GM20431 (cell line): ENCODE data around the gene LTBP4.

ENCODE experiments used
- in situ Hi-C: fragments of 300-500 bp; cut with MseI, MboI; formaldehyde crosslinking; loops from one replicate; pipeline ENCODE4 v1.15.0; 2020; ENCODE audit warnings: low sequenced_read_pairs; ENCODE audit not compliant: unreplicated experiment

Gene LTBP4

DNA sequence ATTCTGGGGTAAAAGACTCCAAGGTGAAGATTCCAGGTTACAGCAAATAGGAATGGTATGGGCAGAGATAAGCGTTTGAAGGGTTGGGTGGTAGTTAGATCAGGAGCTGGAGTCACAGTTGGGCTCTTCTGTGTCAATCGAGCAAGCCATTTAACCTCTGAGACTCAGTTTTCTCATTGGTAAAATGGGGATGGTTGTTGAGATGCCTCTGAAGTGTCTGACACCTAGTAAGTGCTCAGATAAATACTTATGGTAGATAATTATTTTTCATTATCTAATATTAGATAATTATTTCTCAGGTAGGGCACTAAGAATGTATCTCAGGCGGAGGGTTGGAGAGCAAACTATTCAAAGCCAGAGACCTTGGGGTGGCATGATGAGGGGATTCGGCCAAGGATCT lies 7.8 kb downstream of the LTBP4 start:
- in situ Hi-C loops, result no loop called here

DNA sequence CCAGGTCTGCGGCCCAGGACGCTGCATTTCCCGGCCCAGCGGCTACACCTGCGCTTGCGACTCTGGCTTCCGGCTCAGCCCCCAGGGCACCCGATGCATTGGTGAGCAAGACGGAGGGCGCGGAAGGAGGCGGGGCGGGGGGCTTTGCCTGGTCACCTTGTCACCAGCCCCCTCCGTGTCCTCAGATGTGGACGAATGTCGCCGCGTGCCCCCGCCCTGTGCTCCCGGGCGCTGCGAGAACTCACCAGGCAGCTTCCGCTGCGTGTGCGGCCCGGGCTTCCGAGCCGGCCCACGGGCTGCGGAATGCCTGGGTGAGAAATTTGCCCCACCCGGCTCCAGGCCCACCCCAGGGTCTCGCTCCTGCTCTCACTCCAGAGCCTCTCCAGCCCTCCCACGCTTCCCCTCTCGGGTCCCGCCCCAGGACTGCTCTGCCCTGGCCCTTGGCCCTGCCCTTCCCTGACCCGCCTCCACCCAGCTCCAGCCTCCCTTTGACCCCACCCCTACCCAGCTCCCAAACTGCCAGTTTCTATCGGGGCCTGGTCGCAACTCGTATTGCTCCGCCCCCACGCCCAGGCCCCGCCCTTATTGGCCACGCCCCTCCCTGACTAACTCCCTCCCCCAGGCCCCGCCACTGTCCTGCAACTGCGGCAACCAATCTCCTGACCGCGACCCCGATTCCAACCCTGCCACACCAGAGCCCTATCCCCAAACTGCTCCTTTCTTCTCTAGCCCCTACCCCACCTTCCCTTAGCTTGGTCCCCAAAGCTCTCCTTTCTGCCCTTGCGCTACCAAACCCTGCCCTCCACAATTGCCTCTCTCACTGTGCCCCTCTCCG lies 8.6 kb downstream of the LTBP4 start:
- in situ Hi-C loops, result no loop called here

DNA sequence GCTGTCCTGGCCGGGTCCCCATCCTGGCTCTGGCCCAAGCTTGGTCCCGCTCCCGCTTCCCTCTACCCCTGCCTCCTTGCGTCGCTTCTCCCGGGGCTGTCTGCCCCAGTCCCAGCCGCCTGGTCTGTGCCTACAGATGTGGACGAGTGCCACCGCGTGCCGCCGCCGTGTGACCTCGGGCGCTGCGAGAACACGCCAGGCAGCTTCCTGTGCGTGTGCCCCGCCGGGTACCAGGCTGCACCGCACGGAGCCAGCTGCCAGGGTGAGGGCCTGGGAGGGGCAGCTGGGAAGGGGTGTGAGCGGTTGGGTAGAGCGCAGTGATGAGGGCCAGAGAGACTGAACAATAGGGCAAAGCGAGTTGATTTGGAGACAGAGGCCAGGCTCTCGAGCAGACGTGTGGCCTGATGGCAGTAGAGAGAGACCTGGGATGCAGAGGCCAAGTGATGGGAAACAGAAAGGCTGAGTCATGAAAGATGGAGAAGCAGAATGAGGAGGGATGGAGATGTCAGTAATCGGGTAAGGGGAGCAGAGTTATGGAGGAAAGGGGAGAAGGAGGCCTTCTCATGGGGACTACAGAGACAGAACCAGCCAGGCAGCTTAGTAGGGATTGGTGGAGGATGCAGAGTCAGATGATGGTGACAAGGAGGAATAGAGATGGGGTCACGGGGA lies 9.4 kb downstream of the LTBP4 start:
- in situ Hi-C loops, result no loop called here

DNA sequence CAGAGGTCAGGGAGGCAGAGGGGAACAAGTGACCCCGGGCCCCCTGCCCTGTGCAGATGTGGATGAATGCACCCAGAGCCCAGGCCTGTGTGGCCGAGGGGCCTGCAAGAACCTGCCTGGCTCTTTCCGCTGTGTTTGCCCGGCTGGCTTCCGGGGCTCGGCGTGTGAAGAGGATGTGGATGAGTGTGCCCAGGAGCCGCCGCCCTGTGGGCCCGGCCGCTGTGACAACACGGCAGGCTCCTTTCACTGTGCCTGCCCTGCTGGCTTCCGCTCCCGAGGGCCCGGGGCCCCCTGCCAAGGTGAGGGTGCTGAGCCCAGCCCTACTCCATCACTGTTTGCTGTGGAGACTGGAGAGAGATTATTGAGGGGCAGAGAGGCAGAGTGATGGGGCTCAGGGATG lies 9.9 kb downstream of the LTBP4 start:
- in situ Hi-C loops, result no loop called here

DNA sequence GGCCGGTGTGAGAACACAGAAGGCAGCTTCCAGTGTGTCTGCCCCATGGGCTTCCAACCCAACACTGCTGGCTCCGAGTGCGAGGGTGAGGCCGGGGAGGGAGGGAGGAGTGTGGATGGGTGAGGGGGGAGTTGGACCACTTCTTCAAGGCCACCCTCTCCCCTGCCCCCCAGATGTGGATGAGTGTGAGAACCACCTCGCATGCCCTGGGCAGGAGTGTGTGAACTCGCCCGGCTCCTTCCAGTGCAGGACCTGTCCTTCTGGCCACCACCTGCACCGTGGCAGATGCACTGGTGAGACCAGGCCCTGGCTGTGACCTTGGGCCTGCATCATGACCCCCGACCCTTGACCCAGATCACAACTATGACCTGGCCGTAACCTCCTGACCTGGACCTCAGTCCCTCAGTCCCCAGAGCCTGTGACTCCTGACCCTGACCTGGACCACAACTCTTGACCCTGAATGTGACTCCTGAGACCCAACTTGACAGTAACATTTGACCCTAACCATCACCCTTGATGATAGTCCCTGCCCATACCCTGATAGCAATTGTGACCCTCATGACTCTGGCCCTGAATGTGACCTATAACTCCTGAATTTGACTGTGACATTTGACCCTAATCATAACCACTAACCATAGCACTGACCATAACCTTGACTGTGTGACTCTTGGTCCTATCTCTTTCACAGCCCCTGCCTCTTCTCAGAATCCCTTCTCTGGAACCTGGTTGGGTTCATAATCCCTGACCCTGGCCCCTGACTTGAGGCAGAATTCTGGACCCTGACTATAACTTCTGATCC lies 10.9 kb downstream of the LTBP4 start:
- in situ Hi-C loops, result no loop called here

DNA sequence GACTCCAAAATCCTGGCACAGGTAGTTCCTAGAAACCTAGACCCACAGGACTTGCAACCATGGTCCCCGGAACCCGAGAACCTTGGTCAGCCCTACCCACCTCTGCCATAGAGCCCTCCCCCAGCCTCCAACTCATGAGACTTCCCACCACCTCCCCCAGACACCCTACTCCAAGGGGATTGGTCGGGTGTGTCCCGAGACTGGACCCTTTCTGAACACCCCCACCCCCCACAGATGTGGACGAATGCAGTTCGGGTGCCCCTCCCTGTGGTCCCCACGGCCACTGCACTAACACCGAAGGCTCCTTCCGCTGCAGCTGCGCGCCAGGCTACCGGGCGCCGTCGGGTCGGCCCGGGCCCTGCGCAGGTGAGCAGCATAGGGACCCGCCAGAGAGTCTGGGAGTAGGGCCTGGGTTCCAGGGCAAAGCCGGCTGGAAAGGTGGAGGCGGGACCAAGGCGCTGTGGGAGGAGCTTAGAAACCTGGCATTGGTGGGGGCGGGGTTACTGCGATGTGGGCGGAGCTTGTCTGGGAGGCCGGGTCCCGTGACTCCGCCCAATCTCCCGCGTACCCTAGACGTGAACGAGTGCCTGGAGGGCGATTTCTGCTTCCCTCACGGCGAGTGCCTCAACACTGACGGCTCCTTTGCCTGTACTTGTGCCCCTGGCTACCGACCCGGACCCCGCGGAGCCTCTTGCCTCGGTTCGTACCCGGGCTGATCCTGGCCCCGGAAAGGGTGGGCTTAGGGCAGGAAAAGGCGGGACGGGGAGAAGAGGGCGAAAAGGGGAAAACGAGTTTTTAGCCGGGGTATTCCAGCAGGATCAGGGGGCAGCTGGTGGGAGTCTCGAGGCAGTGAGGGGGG lies 11.9 kb downstream of the LTBP4 start:
- in situ Hi-C loops, result no loop called here

DNA sequence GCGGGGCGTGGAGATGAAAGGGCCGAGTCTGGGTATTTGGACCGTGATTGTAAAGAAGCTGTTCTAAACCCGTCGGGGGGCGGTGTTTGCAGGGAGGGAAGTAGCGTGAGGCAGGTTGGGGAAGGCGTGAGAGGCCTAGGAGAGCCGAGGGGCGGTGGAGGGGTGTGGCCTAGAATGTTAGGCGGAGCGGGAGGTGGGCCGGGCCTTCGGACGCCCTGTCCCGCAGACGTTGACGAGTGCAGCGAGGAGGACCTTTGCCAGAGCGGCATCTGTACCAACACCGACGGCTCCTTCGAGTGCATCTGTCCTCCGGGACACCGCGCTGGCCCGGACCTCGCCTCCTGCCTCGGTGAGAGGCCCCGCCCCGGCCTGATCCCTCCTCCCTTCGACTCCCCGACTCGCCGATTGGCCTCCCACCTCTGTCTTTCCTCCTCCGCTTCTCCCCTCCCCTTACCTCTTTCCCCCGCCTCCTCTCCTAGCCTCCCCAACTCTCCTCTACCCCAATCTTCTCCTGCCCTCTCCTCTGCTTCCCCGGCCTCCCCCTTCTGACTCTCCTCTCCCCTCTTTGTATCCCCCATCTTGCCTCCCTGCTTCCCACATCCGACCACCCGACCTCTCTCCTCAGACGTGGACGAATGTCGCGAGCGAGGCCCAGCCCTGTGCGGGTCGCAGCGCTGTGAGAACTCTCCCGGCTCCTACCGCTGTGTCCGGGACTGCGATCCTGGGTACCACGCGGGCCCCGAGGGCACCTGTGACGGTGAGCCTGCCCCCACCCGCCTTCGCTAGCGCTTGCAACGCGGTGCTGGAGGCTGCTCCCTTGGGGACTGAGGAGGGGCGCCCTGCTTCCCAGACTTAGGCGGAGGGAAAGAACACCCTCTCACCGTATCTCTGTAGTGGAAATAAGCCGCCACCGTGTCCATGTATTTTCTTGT lies 12.8 kb downstream of the LTBP4 start:
- in situ Hi-C loops, result no loop called here

DNA sequence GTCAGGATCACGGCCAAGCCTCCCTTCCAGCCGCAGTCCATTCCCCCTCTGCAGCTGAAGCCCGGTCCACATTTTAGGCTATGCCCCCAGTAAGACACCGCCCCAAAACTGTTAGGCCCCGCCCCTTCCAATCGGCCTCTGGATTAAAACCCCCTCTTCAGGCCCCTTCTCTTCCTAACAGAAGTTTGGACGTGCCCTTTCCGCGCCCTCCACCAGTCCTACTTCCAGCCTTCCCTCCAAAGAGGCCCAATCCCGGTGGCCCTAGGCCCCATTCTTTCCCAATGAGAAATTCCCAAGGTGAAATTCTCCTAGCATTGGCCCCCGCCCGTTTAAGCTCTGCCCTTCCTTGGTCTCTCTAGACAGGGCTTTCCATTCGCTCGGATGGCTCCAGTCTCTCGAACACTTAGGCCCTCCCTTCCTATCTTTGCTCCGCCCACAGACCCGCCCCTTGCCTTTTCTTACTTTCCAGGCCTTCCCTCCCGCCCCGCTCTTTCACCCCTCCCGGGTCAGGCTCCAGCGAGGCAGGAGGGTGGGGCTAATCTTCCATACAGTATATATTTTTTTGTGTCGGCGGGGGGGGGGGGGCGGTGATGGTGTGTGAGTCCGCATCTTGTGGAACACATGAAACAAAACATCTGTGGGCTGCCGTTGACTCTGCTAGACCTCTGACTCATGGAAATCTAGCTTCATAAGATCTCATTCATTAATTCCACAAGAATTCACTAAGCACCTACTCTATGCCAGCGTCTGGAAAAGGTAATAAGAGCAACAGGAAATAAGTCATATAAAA lies 13.6 kb downstream of the LTBP4 start:
- in situ Hi-C loops, result no loop called here

DNA sequence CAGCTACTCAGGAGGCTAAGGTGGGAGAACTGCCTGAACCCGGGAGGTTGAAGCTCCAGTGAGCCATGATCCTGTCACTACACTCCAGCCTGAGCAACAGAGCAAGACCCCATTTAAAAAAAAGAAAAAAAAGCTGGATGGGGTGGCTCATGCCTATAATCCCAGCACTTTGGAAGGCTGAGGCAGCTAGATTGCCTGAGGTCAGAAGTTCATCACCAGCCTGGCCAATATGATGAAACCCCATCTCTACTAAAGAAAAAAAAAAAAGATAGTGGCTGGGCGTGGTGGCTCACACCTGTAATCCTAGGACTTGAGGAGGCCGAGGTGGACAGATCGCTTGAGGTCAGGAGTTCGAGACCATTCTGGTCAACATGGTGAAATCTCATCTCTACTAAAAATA lies 15.0 kb downstream of the LTBP4 start:
- in situ Hi-C loops, result no loop called here

DNA sequence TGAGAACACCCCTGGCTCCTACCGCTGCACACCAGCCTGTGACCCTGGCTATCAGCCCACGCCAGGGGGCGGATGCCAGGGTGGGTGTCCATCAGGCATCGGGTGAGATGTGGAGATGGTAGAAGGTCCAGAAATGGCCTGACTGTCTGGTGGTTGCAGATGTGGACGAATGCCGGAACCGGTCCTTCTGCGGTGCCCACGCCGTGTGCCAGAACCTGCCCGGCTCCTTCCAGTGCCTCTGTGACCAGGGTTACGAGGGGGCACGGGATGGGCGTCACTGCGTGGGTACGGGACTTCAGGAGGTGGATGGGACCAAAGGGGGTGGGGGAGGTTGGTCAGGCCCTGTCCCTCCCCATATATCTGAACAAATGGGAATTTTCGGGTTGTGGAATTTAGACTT lies 15.8 kb downstream of the LTBP4 start:
- in situ Hi-C loops, result no loop called here

DNA sequence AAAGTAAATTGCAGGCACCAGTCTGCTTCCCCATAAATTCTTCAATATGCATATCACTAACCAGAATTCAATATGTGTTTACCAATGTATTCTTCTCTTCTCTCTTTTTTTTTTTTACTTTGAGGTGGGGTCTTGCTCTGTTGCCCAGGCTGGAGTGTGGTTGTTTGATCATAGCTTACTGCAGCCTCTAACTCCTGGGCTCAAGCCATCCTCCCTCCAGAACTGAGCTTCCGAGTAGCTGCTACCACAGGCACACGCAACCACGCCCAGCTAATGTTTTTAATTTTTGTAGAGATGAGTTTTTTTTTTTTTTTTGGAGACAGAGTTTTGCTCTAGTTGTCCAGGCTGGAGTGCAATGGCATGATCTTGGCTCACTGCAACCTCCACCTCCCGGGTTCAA lies 16.8 kb downstream of the LTBP4 start:
- in situ Hi-C loops, result no loop called here

DNA sequence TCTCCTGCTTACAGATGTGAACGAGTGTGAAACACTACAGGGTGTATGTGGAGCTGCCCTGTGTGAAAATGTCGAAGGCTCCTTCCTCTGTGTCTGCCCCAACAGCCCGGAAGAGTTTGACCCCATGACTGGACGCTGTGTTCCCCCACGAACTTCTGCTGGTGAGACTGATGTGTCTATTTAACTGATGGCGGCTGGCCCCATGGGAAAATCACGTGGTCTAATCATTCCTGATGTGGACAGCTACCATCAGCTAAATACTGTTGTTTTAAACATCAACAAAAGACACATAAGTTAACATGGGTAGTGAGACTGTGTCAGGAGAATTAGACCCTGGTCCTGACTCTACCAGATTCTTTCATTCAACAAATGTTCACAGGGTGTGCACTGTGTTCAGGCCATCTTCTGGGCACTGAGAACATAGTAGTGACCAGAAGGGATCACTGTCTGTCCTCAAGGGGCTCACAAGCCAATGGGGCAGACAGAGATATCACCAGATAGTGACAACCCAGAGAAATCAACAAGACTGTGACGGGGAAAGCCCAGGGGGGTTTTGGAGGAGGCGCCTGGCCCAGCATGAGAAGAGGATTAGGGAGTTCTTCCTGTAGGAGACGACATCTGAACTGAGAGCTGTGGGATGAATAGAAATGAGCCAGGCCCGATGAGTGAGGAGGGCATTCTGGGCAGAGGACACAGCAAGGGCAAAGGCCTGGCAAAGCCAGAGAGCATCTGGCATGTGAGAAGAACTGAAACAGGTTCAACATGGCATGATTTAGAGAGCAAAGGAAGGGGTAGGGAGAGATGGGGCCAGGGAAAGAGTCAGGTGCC lies 18.4 kb downstream of the LTBP4 start:
- in situ Hi-C loops, result no loop called here

DNA sequence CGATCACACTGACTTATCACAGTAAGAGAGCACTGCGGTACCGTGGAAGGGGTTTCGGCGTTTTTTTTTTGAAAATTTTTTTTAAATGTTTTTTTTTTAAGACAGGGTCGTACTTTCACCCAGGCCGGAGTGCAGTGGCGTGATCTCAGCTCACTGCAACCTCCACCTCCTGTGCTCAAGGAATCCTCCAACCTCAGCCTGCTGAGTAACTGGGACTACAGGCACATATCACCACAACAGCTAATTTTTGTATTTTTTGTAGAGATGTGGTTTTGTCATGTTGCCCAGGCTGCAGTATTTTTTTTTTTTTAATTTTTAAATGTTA lies 19.0 kb downstream of the LTBP4 start:
- in situ Hi-C loops, result no loop called here

DNA sequence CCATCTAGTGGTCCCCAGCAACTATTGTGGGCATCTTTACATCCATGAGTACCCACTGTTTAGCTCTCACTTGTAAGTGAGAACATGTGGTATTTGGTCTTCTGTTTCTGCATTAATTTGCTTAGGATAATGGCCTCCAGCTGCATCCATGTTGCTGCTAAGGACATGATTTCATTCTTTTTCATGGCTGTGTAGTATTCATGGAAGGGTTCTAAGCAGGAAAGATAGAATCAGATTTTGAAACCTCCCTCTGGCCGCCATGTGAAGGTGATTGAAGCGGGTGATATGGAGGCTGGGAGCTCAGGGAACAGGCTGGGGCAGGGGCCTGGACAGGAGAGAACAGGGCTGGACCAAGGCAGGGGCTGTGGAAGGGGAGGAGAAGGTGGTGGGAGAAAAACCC lies 20.1 kb downstream of the LTBP4 start:
- in situ Hi-C loops, result no loop called here

DNA sequence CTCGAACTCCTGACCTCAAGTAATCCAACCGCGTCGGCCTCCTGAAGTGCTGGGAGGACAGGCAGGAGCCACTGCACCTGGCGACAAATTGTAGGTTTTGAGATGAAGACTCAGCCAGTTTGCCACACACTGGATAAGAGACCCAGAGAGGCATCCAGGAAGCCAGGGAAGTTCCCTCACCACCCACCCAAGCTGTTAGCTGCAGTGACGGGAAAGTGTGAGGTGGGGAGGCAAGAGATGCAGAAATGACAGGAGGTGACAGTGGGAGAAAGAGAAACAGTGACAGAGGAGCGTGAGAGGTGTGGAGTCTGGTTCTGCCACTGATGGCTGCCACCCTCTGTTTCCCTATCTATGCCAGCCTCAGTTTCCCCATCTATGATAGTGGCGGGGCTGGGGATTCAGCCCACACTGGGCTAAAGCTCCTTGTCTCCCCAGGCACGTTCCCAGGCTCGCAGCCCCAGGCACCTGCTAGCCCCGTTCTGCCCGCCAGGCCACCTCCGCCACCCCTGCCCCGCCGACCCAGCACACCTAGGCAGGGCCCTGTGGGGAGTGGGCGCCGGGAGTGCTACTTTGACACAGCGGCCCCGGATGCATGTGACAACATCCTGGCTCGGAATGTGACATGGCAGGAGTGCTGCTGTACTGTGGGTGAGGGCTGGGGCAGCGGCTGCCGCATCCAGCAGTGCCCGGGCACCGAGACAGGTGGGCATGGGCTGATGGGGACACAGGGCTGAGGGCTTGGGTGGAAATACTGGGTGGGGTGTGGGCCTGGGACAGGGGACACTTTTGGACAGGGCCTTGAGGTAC lies 21.0 kb downstream of the LTBP4 start:
- in situ Hi-C loops, result no loop called here

DNA sequence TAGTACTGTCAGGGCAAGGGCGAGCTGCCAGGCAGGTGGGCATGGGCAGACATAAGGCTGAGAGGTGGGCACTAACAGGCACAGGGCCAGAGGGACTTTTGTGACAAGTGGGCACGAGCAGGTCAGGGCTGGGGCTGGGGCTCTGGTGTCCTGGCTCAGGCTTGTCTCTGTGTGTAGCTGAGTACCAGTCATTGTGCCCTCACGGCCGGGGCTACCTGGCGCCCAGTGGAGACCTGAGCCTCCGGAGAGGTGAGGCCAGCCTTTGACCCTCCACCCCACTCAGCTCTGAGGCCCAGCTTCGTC lies 21.6 kb downstream of the LTBP4 start:
- in situ Hi-C loops, result no loop called here
